ENCODE measurements around the gene GNLY. TPM values are rescaled to one million over a fixed set of nuclear protein-coding genes. Genes with fewer than 3 reads are reported as not detected.
A peak's percentile ranks its signal among the peaks of the same experiment; 100 is the strongest.

GNLY gene
- polyA plus RNA-seq, 1 of the 3 experiments (the other 2 are of a cell fraction) = not detected

DNA sequence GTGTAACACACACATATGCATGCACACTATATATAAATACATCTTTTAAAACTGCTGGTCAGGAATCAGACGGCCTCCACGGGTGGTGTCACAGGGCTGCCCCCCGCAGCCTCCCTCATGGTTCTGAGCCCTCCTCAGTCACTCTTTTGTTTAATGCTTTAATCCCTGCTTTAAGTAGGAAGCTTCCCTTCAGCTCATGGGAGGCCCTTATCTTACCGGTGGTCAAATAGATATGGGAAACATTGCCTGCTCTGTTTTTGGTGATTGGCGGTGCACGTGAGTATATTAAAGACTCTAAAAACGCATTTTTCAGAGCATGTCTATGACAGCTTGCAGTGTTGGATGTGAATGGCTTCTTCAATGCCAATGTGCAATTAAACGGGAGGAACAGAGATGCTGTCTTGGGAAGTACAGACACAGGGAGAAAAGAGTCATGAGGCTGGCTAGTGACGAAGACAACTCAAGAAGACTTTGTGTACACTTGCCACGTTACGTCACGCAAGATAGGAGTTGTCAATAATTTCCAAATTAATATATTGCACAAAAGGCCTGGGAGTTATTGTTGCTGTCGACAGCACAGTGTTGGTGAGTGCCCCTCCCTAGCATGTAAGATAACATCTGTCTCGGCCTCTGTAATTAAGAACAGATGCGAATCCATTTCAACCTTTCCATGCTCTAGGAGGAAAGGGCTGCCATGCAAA, 23.3 kb downstream of the GNLY start:
- Histone ChIP-seq H2AFZ (ENCODE audit: low read depth) (no peak overlapping the region; the same call in 1 of the 2 replicates), H4K20me1 (ENCODE audit: insufficient read depth) (no peaks in the 10 kb centered on the region), H3K27ac (ENCODE audit: low read depth in 2 of 2, low read length in 1 of 2) (peak overlapping the region; percentile 30 to 92; a peak in 3 of 4 replicates), H3K36me3 (replicated peaks in 1 of 2; ENCODE audit: control insufficient read depth in 1 of 2, insufficient read depth in 2 of 2, low read length in 1 of 2) (no peaks in the 10 kb centered on the region), H3K9ac (no peak overlapping the region), H3F3A (replicated peaks; ENCODE audit: insufficient read depth) (peaks cover 9% of the 10 kb centered on the region), H3K79me2 (ENCODE audit: insufficient read depth) (no peaks in the 10 kb centered on the region), H3K4me1 (ENCODE audit: control insufficient read depth in 1 of 2, insufficient read depth in 2 of 2, low read depth in 1 of 2, low read length in 1 of 2) (peaks cover 12 to 30% of the 10 kb centered on the region in 2 experiments; a peak in 3 of 4 replicates), H3K4me3 (ENCODE audit: low read depth in 2 of 2, low read length in 1 of 2) (no peak overlapping the region), H3K9me2 (no peaks in the 10 kb centered on the region), H3K27me3 (ENCODE audit: insufficient read depth) (no peaks in the 10 kb centered on the region), H3K9me3 (no peaks in the 10 kb centered on the region), H3K4me2 (peak overlapping the region; percentile 19; the same call in 1 of the 2 replicates)
- 31% methylated on average over 13 of the region's 15 CpGs for whole genome bisulfite sequencing (ENCODE audit: low lambda C conversion rate)
- ChIA-PET POLR2A (no interaction called here), CTCF (interaction anchor here (0.5 to 8.6 kb wide), 22 partner anchors 9 to 286 kb away, joined by 3 to 101 read pairs (median 4); no protein-coding TSS in a partner anchor)
- TF ChIP-seq JUND (IDR thresholded peaks at IDR 0.05) (peak; percentile 36; the same call in 1 of the 2 replicates), PBX3 (IDR thresholded peaks at IDR 0.05) (peak; percentile 67; the same call in 1 of the 2 replicates), GABPA (IDR thresholded peaks at IDR 0.05; ENCODE audit: low read depth) (no peak), NRF1 (IDR thresholded peaks at IDR 0.05; ENCODE audit: low read depth, low read length) (no peak; the same call in 1 of the 2 replicates), POLR2AphosphoS5 (IDR thresholded peaks at IDR 0.05; ENCODE audit: low read depth, low read length) (peak; percentile 65; the same call in 1 of the 2 replicates), RXRA (IDR thresholded peaks at IDR 0.05; ENCODE audit: borderline replicate concordance, low read depth) (peak; percentile 47; the same call in 1 of the 2 replicates), MXI1 (IDR thresholded peaks at IDR 0.05; ENCODE audit: low read depth, low read length) (no peak), NFIC (IDR thresholded peaks at IDR 0.05; ENCODE audit: borderline replicate concordance) (peak; percentile 40; the same call in 1 of the 2 replicates), CHD2 (IDR thresholded peaks at IDR 0.05; ENCODE audit: low read length, partially characterized antibody) (peak; percentile 48), TCF12 (IDR thresholded peaks at IDR 0.05) (peak; percentile 99), RCOR1 (IDR thresholded peaks at IDR 0.05; ENCODE audit: low read length) (peak; percentile 65; the same call in 1 of the 2 replicates), GATA2 (CRISPR knock-in tag; IDR thresholded peaks at IDR 0.05) (peak; percentile 97), TEAD4 (IDR thresholded peaks at IDR 0.05; ENCODE audit: borderline replicate concordance, insufficient read depth) (peak; percentile 57; the same call in 1 of the 2 replicates), EP300 (IDR thresholded peaks at IDR 0.05; ENCODE audit: borderline replicate concordance in 1 of 2, low read depth in 1 of 2, low read length in 1 of 2) (peak; percentile 5 to 59; a peak in 2 of 4 replicates), FOSL2 (IDR thresholded peaks at IDR 0.05; ENCODE audit: borderline replicate concordance, low read depth) (peak; percentile 49; the same call in 1 of the 2 replicates), FOXJ3 (CRISPR knock-in tag; IDR thresholded peaks at IDR 0.05) (peak; percentile 59), RFX5 (IDR thresholded peaks at IDR 0.05; ENCODE audit: low read length) (no peak)
- TF ChIP-seq, protein P1, sequence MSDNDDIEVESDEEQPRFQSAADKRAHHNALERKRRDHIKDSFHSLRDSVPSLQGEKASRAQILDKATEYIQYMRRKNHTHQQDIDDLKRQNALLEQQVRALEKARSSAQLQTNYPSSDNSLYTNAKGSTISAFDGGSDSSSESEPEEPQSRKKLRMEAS (IDR thresholded peaks at IDR 0.05; ENCODE audit: low read depth) = peak; percentile 31; the same call in 1 of the 2 replicates
- DNase-seq = peak; percentile 83
